HepG2 (cell line): ENCODE measurements around the gene ACTN2. TPM values are rescaled to one million over a fixed set of nuclear protein-coding genes. Genes with fewer than 3 reads are reported as not detected.

Source experiments
- ASH2L ChIP-seq: fragments of 300-600, 200-600 bp; sonication (generic); IDR thresholded peaks from 2 replicates; pipeline ENCODE4 v1.7.0; 2017; ENCODE audit warnings: low read depth, mild to moderate bottlenecking, moderate library complexity, mixed read lengths, low read length; ENCODE audit not compliant: insufficient read length
- CEBPG ChIP-seq: IDR thresholded peaks from 2 replicates; pipeline ENCODE4 v1.6.1; 2016
- EP300 ChIP-seq, 3 experiments: sonication (generic) in 1 of 3; formaldehyde crosslinking in 1 of 3; IDR thresholded peaks; 2 replicates each; pipeline versions ENCODE4 v1.5.1 to v1.6.1; 2011 to 2020; ENCODE audit warnings: low read depth in 2 of 3, low read length in 2 of 3, borderline replicate concordance in 1 of 3, improper control_type of control experiment in 1 of 3, mild to moderate bottlenecking in 1 of 3, missing genetic modification reagents in 1 of 3, moderate library complexity in 1 of 3
- HNF4A ChIP-seq: sonication (generic); formaldehyde crosslinking; IDR thresholded peaks from 2 replicates; pipeline ENCODE4 v1.4.0; 2020; ENCODE audit warnings: missing genetic modification reagents
- ISL2 ChIP-seq: sonication (generic); formaldehyde crosslinking; IDR thresholded peaks from 2 replicates; pipeline ENCODE4 v1.5.0; 2020; ENCODE audit warnings: missing genetic modification reagents
- MTF1 ChIP-seq: sonication (generic); formaldehyde crosslinking; IDR thresholded peaks from 2 replicates; pipeline ENCODE4 v1.5.0; 2020; ENCODE audit warnings: missing genetic modification reagents
- NCOA2 ChIP-seq: sonication (generic); formaldehyde crosslinking; IDR thresholded peaks from 2 replicates; pipeline ENCODE4 v1.8.0; 2022; ENCODE audit warnings: inconsistent platforms
- NCOR1 ChIP-seq: fragments of 200-600 bp; sonication (generic); IDR thresholded peaks from 2 replicates; pipeline ENCODE4 v1.7.0; 2017; ENCODE audit warnings: antibody characterized with exemption, low read length, borderline replicate concordance
- SOX5 ChIP-seq: IDR thresholded peaks from 2 replicates; pipeline ENCODE4 v1.6.1; 2016; ENCODE audit warnings: borderline replicate concordance
- SOX6 ChIP-seq, 2 experiments: fragments of 450-650 bp in 1 of 2; sonication (generic) in 1 of 2; formaldehyde crosslinking in 1 of 2; IDR thresholded peaks; 2 replicates each; pipeline versions ENCODE4 v1.4.0 to v1.6.1; 2017 to 2020; ENCODE audit warnings: antibody characterized with exemption in 1 of 2, mild to moderate bottlenecking in 1 of 2, missing genetic modification reagents in 1 of 2
- ZC3H4 ChIP-seq: sonication (generic); formaldehyde crosslinking; IDR thresholded peaks from 2 replicates; pipeline ENCODE4 v1.4.0; 2020; ENCODE audit warnings: missing genetic modification reagents, borderline replicate concordance
- ZZZ3 ChIP-seq: sonication (generic); formaldehyde crosslinking; IDR thresholded peaks from 2 replicates; pipeline ENCODE4 v1.4.0; 2020; ENCODE audit warnings: missing genetic modification reagents, mild to moderate bottlenecking, borderline replicate concordance
- polyA plus RNA-seq, 8 experiments: library from polyadenylated mRNA; depleted of rRNA in 3 of 8; stranded (reverse) in 7 of 8; unstranded in 1 of 8; fragments of >200 nt; fragmentation: Illumina TruSeq in 4 of 8; extraction: Trizol in 4 of 8; gene quantifications; 2 replicates each; pipeline versions ENCODE4 v1.2.1 to v1.2.3, GENCODE V29; 2011 to 2016; ENCODE audit warnings: low read depth in 4 of 8, missing spikeins in 1 of 8, mixed read lengths in 1 of 8; ENCODE audit not compliant: insufficient read depth in 1 of 8
- total RNA-seq, 5 experiments: library from RNA; depleted of rRNA; stranded (reverse); fragments of >200 nt; fragmentation: Illumina TruSeq; extraction: Trizol; gene quantifications; 2 replicates each; pipeline ENCODE4 v1.2.3, GENCODE V29; 2016; ENCODE audit warnings: low read depth in 1 of 5
- TF ChIP-seq, protein P1 (sequence below): IDR thresholded peaks from 2 replicates; pipeline ENCODE4 v1.6.1; 2012; ENCODE audit warnings: low read depth, low read length, improper control_type of control experiment

The ACTN2 gene
- total and polyA plus RNA-seq, 2 of the 13 experiments (the other 11 are each of a cell fraction or from before 2014, with no cell fraction given), result 0.04 to 0.13 TPM

DNA sequence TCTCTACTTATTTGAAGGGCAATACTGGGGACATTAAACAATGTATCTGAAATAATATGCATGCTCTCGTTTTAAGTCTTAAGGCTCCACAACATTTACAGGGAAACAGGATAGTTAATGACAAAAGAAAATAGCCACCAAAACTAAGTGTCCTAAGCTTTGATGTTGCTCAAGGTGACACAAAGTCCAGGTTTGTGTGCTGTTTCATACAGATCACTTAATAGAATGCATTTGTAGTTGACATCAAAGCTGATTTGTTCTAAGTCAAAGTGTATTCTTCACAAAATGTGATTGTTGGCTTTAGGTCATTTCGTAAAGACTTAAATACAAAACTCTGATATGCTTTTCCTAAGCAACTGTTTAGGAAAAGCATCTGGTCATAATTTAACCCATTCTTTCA lies 71.3 kb downstream of the ACTN2 start (continued):
- TF ChIP-seq ASH2L, result peak; percentile 41
- TF ChIP-seq MTF1 (CRISPR knock-in tag), result no peak
- TF ChIP-seq NCOA2 (CRISPR knock-in tag), result 0 out of 2 replicates have a peak, but pooled peaks have one; percentile 29
- TF ChIP-seq SOX5 (CRISPR knock-in tag), result peak; percentile 46; the same call in 1 of the 2 replicates
- TF ChIP-seq ZC3H4 (CRISPR knock-in tag), result no peak
- TF ChIP-seq ZZZ3 (CRISPR knock-in tag), result no peak
- 0 out of 2 replicates have a peak, but pooled peaks have one; percentile 11 for TF ChIP-seq CEBPG (CRISPR knock-in tag)
- TF ChIP-seq, protein P1, sequence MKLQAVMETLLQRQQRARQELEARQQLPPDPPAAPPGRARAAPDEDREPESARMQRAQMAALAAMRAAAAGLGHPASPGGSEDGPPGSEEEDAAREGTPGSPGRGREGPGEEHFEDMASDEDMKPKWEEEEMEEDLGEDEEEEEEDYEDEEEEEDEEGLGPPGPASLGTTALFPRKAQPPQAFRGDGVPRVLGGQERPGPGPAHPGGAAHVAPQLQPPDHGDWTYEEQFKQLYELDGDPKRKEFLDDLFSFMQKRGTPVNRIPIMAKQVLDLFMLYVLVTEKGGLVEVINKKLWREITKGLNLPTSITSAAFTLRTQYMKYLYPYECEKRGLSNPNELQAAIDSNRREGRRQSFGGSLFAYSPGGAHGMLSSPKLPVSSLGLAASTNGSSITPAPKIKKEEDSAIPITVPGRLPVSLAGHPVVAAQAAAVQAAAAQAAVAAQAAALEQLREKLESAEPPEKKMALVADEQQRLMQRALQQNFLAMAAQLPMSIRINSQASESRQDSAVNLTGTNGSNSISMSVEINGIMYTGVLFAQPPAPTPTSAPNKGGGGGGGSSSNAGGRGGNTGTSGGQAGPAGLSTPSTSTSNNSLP, result peak; percentile 46; the same call in 1 of the 2 replicates
- no peak for TF ChIP-seq SOX6 (IDR thresholded peaks at IDR 0.05)
- peak; percentile 48; the same call in 1 of the 2 replicates for TF ChIP-seq SOX6 (CRISPR knock-in tag; IDR thresholded peaks at IDR 0.05)
- TF ChIP-seq NCOR1, result peak; percentile 29; the same call in 1 of the 2 replicates
- peak; percentile 41 for TF ChIP-seq HNF4A
- peak in 1 of 2 experiments; percentile 36; a peak in 1 of 4 replicates for TF ChIP-seq EP300 (IDR thresholded peaks at IDR 0.05; ENCODE audit: low read depth in 2 of 2, low read length in 2 of 2)
- no peak for TF ChIP-seq EP300 (CRISPR knock-in tag; IDR thresholded peaks at IDR 0.05; ENCODE audit: borderline replicate concordance)
- TF ChIP-seq ISL2, result 0 out of 2 replicates have a peak, but pooled peaks have one; percentile 23
